ENCODE results near the gene RHBDD2.

DNA sequence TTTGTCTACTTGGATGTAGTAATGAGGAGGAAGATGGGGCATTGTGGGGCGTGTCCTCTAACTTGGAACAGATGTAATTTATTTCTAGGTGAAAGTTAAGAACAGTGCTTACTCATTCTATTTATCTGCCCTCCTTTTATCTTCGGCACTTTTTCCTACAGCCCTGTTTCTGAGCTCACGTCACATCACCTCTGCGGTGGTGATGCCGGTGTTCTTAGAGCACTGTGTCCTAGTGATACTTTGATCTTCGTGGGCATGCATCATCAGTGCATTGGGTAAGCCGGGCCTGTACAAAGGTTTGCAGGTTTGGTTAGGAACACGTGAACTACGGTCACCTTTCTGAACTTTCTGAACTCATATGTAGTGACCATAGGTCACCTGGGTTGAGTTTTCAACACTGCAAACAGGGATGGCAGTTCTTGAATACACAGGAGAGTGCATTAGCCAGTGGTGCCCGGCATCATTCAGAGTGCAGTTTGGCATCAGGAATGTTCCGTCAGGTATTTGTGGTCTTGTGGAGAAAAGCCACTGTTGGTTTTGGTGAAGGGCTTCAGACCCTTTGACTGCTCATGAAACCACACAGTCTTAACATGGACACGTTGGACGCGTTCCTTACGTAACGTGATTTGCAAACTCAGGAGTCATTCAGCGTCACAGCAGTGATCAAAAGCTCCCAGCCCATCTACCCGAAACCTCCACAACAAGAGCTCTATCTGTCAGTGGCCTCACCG is 41.8 kb downstream of the RHBDD2 start:
- TF ChIP-seq, protein P1, sequence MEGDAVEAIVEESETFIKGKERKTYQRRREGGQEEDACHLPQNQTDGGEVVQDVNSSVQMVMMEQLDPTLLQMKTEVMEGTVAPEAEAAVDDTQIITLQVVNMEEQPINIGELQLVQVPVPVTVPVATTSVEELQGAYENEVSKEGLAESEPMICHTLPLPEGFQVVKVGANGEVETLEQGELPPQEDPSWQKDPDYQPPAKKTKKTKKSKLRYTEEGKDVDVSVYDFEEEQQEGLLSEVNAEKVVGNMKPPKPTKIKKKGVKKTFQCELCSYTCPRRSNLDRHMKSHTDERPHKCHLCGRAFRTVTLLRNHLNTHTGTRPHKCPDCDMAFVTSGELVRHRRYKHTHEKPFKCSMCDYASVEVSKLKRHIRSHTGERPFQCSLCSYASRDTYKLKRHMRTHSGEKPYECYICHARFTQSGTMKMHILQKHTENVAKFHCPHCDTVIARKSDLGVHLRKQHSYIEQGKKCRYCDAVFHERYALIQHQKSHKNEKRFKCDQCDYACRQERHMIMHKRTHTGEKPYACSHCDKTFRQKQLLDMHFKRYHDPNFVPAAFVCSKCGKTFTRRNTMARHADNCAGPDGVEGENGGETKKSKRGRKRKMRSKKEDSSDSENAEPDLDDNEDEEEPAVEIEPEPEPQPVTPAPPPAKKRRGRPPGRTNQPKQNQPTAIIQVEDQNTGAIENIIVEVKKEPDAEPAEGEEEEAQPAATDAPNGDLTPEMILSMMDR (IDR thresholded peaks at IDR 0.05; ENCODE audit: low read length) = no peak
- no peak for TF ChIP-seq EZH2 (IDR thresholded peaks at IDR 0.05; ENCODE audit: borderline replicate concordance, low read length)

Measured in OCI-LY1 (cell line).